Small intestine (tissue), 7 donors: ENCODE data around the gene EVA1C. TPM values are rescaled to one million over a fixed set of nuclear protein-coding genes. Genes with fewer than 3 reads are reported as not detected.
A peak's percentile ranks its signal among the peaks of the same experiment; 100 is the strongest.

Experiments
- DNase-seq, 2 donors: peaks; one replicate each; pipeline versions ENCODE4 v3.0.0 to v3.0.0-alpha.2; 2013
- FAIRE-seq: peaks from 2 replicates; lab custom pipeline; 2012; peaks lifted over from hg19 to GRCh38; lab: Jason Lieb, UNC
- H3K27ac ChIP-seq, 3 donors: one replicate each; pipeline ENCODE4 v1.5.1; 2013; ENCODE audit warnings: low read length in 2 of 3, mild to moderate bottlenecking in 2 of 3, control low read depth in 1 of 3, inconsistent platforms in 1 of 3, low read depth in 1 of 3, moderate library complexity in 1 of 3
- H3K27me3 ChIP-seq, 3 donors: one replicate each; pipeline ENCODE4 v1.6.1; 2013; ENCODE audit warnings: low read length in 3 of 3, inconsistent platforms in 1 of 3; ENCODE audit not compliant: control insufficient read depth in 3 of 3, insufficient read depth in 3 of 3
- H3K36me3 ChIP-seq, 3 donors: one replicate each; pipeline ENCODE4 v1.6.1; 2013; ENCODE audit warnings: low read length in 3 of 3, inconsistent platforms in 1 of 3, low read depth in 1 of 3, mild to moderate bottlenecking in 1 of 3, moderate library complexity in 1 of 3; ENCODE audit not compliant: control insufficient read depth in 3 of 3, insufficient read depth in 2 of 3
- H3K4me1 ChIP-seq, 3 donors: one replicate each; pipeline ENCODE4 v1.6.1; 2013; ENCODE audit warnings: low read length in 2 of 3, inconsistent platforms in 1 of 3, low read depth in 1 of 3, mild to moderate bottlenecking in 1 of 3, moderate library complexity in 1 of 3; ENCODE audit not compliant: control insufficient read depth in 3 of 3, insufficient read depth in 2 of 3
- H3K4me3 ChIP-seq, 3 donors: one replicate each; pipeline ENCODE4 v1.5.1; 2013; ENCODE audit warnings: low read length in 3 of 3, control low read depth in 1 of 3, inconsistent platforms in 1 of 3, low read depth in 1 of 3, mild to moderate bottlenecking in 1 of 3, moderate library complexity in 1 of 3
- H3K9me3 ChIP-seq, 2 donors: one replicate each; pipeline ENCODE4 v1.6.1; 2013; ENCODE audit warnings: low read depth in 1 of 2, low read length in 1 of 2; ENCODE audit not compliant: control insufficient read depth in 2 of 2, insufficient read depth in 1 of 2
- WGBS, 3 donors: extraction: QIAGEN DNeasy Blood & Tissue Kit; methylation state at CpG; one replicate each; pipeline ENCODE4 v1.1.7; 2013; 5-methylcytosine and 5-hydroxymethylcytosine counted together
- polyA plus RNA-seq, 4 donors: library from polyadenylated mRNA; stranded (reverse) in 3 of 4; unstranded in 1 of 4; fragments of 200-250 nt in 3 of 4; fragments of 120-200 nt in 1 of 4; gene quantifications; one replicate each; pipeline versions ENCODE4 v1.2.1 to v1.2.3, GENCODE V29; 2013
- donor health status: healthy with polysubstance abuse.
- donor health status: control.
- donor health status: control.
- donor health status: Bipolar disorder and iron deficiency.
- donor health status: healthy.

The EVA1C gene
- polyA plus RNA-seq, 4 donors, result 0.58 to 33.5 (median 16.1) TPM

- Histone ChIP-seq H3K36me3 (no peaks in the 10 kb centered on the region), H3K27ac (no peak overlapping the region), H3K4me3 (no peak overlapping the region), H3K9me3 (no peaks in the 10 kb centered on the region), H3K27me3 (no peaks in the 10 kb centered on the region), H3K4me1 (no peaks in the 10 kb centered on the region)
- DNase-seq (no peak), FAIRE-seq (no peak)
- 83 to 87% (median 86%) methylated on average over 4 of the region's 4 CpGs for WGBS, 3 donors
These were observed 134.5 kb downstream of the EVA1C start for GRCh38 chr21:32547018-32547417.

GRCh38 chr21:32548978-32549377, 136.5 kb downstream of the EVA1C start:
- H3K36me3 ChIP-seq, result no peaks in the 10 kb centered on the region
- 78 to 84% (median 79%) methylated on average over 8 of the region's 8 CpGs for WGBS, 3 donors
- H3K27ac ChIP-seq, result no peak overlapping the region
- no peak for DNase-seq
- no peaks in the 10 kb centered on the region for H3K9me3 ChIP-seq
- H3K4me1 ChIP-seq, result no peaks in the 10 kb centered on the region
- H3K27me3 ChIP-seq, result no peaks in the 10 kb centered on the region
- H3K4me3 ChIP-seq, result no peak overlapping the region
- no peak for FAIRE-seq

- FAIRE-seq (no peak), DNase-seq (no peak)
- Histone ChIP-seq H3K4me3 (no peak overlapping the region), H3K9me3 (no peaks in the 10 kb centered on the region), H3K36me3 (no peaks in the 10 kb centered on the region), H3K27me3 (no peaks in the 10 kb centered on the region), H3K27ac (no peak overlapping the region), H3K4me1 (no peaks in the 10 kb centered on the region)
- WGBS, 3 donors, result 52 to 76% (median 57%) methylated on average over 1 of the region's 1 CpG
These were observed 136.9 kb downstream of the EVA1C start for GRCh38 chr21:32549440-32549839.

GRCh38 chr21:32549886-32550285, 137.4 kb downstream of the EVA1C start:
- no peaks in the 10 kb centered on the region for H3K27me3 ChIP-seq
- H3K9me3 ChIP-seq, result no peaks in the 10 kb centered on the region
- no peak for DNase-seq
- H3K36me3 ChIP-seq, result no peaks in the 10 kb centered on the region
- H3K27ac ChIP-seq, result no peak overlapping the region
- no peak overlapping the region for H3K4me3 ChIP-seq
- no peaks in the 10 kb centered on the region for H3K4me1 ChIP-seq
- no peak for FAIRE-seq
- 77 to 79% (median 78%) methylated on average over 3 of the region's 3 CpGs for WGBS, 3 donors

GRCh38 chr21:32554832-32555638, 142.5 kb downstream of the EVA1C start:
- H3K27ac ChIP-seq, result no peak overlapping the region
- no peak for FAIRE-seq
- WGBS, 3 donors, result 88 to 96% (median 89%) methylated on average over 4 of the region's 4 CpGs

GRCh38 chr21:32558106-32558505, 145.6 kb downstream of the EVA1C start:
- Histone ChIP-seq H3K4me3 (no peak overlapping the region), H3K4me1 (no peaks in the 10 kb centered on the region), H3K27me3 (no peaks in the 10 kb centered on the region), H3K27ac (no peak overlapping the region), H3K9me3 (no peaks in the 10 kb centered on the region), H3K36me3 (no peaks in the 10 kb centered on the region)
- no peak for DNase-seq
- no peak for FAIRE-seq
- 68 to 86% (median 79%) methylated on average over 3 of the region's 3 CpGs for WGBS, 3 donors

More at GRCh38 chr21:32554832-32555638, 142.5 kb downstream of the EVA1C start:
- H3K4me1 ChIP-seq, result no peaks in the 10 kb centered on the region
- H3K36me3 ChIP-seq, result no peaks in the 10 kb centered on the region
- no peak overlapping the region for H3K4me3 ChIP-seq
- no peaks in the 10 kb centered on the region for H3K9me3 ChIP-seq
- no peak for DNase-seq
- H3K27me3 ChIP-seq, result no peaks in the 10 kb centered on the region

GRCh38 chr21:32559006-32559610, 146.6 kb downstream of the EVA1C start:
- FAIRE-seq (peak; percentile 47), DNase-seq (no peak)
- H3K27ac ChIP-seq, result no peak overlapping the region
- no peaks in the 10 kb centered on the region for H3K27me3 ChIP-seq
- 77 to 84% (median 78%) methylated on average over 6 of the region's 6 CpGs for WGBS, 3 donors
- no peaks in the 10 kb centered on the region for H3K9me3 ChIP-seq
- H3K36me3 ChIP-seq, result no peaks in the 10 kb centered on the region
- H3K4me3 ChIP-seq, result no peak overlapping the region
- no peaks in the 10 kb centered on the region for H3K4me1 ChIP-seq

- H3K4me3 ChIP-seq, result no peak overlapping the region
- no peak overlapping the region for H3K27ac ChIP-seq
- H3K27me3 ChIP-seq, result no peaks in the 10 kb centered on the region
- no peaks in the 10 kb centered on the region for H3K9me3 ChIP-seq
- FAIRE-seq (no peak), DNase-seq (no peak)
- no peaks in the 10 kb centered on the region for H3K36me3 ChIP-seq
- no peaks in the 10 kb centered on the region for H3K4me1 ChIP-seq
- 89 to 97% (median 95%) methylated on average over 3 of the region's 3 CpGs for WGBS, 3 donors
These were observed 148.4 kb downstream of the EVA1C start for GRCh38 chr21:32560896-32561295.
